ENCODE data around the gene DRD3. TPM values are rescaled to one million over a fixed set of nuclear protein-coding genes. Genes with fewer than 3 reads are reported as not detected.
A peak's percentile ranks its signal among the peaks of the same experiment; 100 is the strongest.

DRD3 gene
- total RNA-seq, 1 experiment from 2014 or later: not detected

DNA sequence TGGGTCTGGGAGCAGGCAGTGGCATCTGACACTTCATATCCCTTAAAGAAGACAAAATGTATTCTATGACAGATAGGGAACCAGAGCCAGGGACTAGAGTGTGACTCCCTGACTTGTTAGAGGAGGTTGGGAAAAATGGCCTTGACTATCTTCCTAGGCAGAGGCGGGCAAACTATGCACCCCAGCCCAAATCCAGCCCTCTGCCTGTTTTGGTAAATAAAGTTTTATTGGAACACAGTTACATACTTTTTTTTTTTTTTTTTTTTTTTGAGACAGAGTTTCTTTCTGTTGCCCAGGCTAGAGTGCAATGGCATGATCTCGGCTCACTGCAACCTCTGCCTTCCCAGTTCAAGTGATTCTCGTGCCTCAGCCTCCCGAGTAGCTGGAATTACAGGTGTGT, 75.0 kb downstream of the DRD3 start:
- no peaks in the 10 kb centered on the region for H3K36me3 Mint-ChIP-seq (ENCODE audit: insufficient read depth in 1 of 3, low read depth in 3 of 3)
- H2BK20ac ChIP-seq (ENCODE audit: low read depth, low read length, poor library complexity, severe bottlenecking): no peak overlapping the region
- no peak overlapping the region for H3K9ac ChIP-seq (ENCODE audit: extremely low read depth, insufficient read length, low read length)
- H3K27ac ChIP-seq (ENCODE audit: insufficient read length, low read depth, low read length): no peak overlapping the region
- no peak overlapping the region for H4K5ac ChIP-seq (ENCODE audit: insufficient read length, low read depth, low read length)
- no peak overlapping the region for H3K23ac ChIP-seq (ENCODE audit: insufficient read length, low read depth, low read length)
- H3K18ac ChIP-seq (ENCODE audit: insufficient read length, low read depth, low read length): no peak overlapping the region
- no peaks in the 10 kb centered on the region for H3K9me3 ChIP-seq (ENCODE audit: control insufficient read depth, low read depth, low read length)
- H4K91ac ChIP-seq (ENCODE audit: insufficient read length, low read depth, low read length): no peak overlapping the region
- H3K23me2 ChIP-seq (ENCODE audit: insufficient read length, low read depth, low read length, poor library complexity, severe bottlenecking): no peaks in the 10 kb centered on the region
- no peak overlapping the region for H2BK5ac ChIP-seq (ENCODE audit: insufficient read length, low read length)
- H2AK5ac ChIP-seq (ENCODE audit: insufficient read length, low read length): no peak overlapping the region
- peaks cover 4% of the 10 kb centered on the region; the same call in 1 of the 2 replicates for H3K4me1 ChIP-seq (ENCODE audit: insufficient read depth, low read length)
- TF ChIP-seq, protein P1, sequence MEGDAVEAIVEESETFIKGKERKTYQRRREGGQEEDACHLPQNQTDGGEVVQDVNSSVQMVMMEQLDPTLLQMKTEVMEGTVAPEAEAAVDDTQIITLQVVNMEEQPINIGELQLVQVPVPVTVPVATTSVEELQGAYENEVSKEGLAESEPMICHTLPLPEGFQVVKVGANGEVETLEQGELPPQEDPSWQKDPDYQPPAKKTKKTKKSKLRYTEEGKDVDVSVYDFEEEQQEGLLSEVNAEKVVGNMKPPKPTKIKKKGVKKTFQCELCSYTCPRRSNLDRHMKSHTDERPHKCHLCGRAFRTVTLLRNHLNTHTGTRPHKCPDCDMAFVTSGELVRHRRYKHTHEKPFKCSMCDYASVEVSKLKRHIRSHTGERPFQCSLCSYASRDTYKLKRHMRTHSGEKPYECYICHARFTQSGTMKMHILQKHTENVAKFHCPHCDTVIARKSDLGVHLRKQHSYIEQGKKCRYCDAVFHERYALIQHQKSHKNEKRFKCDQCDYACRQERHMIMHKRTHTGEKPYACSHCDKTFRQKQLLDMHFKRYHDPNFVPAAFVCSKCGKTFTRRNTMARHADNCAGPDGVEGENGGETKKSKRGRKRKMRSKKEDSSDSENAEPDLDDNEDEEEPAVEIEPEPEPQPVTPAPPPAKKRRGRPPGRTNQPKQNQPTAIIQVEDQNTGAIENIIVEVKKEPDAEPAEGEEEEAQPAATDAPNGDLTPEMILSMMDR (conservative IDR thresholded peaks at IDR 0.05): no peak
- H2BK12ac ChIP-seq (ENCODE audit: insufficient read length, low read depth, low read length): no peak overlapping the region
- H4K20me1 ChIP-seq (ENCODE audit: control insufficient read depth, insufficient read depth, insufficient read length): no peaks in the 10 kb centered on the region
- H3K27me3 ChIP-seq (ENCODE audit: insufficient read depth, low read length): no peaks in the 10 kb centered on the region
- H3K79me2 ChIP-seq (ENCODE audit: insufficient read depth, low read length): no peaks in the 10 kb centered on the region
- WGBS (ENCODE audit: extremely low coverage, insufficient read length, low lambda C conversion rate): no CpG with 5 or more reads among the region's 4 CpGs
- H3K4me2 ChIP-seq (ENCODE audit: insufficient read depth, insufficient read length, low read length): no peak overlapping the region
- H3K27ac Mint-ChIP-seq: peak overlapping the region in 1 of 3 experiments; percentile 31; a peak in 2 of 7 replicates
- H2BK120ac ChIP-seq (ENCODE audit: low read depth, low read length, poor library complexity, severe bottlenecking): no peak overlapping the region
- no peak for DNase-seq
- H2BK15ac ChIP-seq (ENCODE audit: low read depth, low read length): no peak overlapping the region
- no peaks in the 10 kb centered on the region for H3K27me3 Mint-ChIP-seq (ENCODE audit: low read depth)
- peaks cover 16 to 24% of the 10 kb centered on the region in 2 experiments for H3K4me1 Mint-ChIP-seq
- H3K56ac ChIP-seq (ENCODE audit: insufficient read length, low read depth, low read length): no peak overlapping the region
- H3K4ac ChIP-seq (ENCODE audit: low read depth, low read length): no peak overlapping the region
- H4K8ac ChIP-seq (replicated peaks; ENCODE audit: insufficient read length, low read depth, low read length): no peak overlapping the region
- no peak overlapping the region for H3K14ac ChIP-seq (ENCODE audit: insufficient read depth, low read length)
- H3K79me1 ChIP-seq (ENCODE audit: insufficient read depth, low read depth, low read length, poor library complexity, severe bottlenecking): no peaks in the 10 kb centered on the region
- no peak overlapping the region for H2AFZ ChIP-seq (ENCODE audit: low read length)
- no peaks in the 10 kb centered on the region for H3K9me3 Mint-ChIP-seq
- H3T11ph ChIP-seq (ENCODE audit: low read length): no peak overlapping the region
- H3K4me3 Mint-ChIP-seq: no peak overlapping the region

All from H9 (cell line).